Transverse colon (tissue), 4 donors: ENCODE data around the gene TMEM69. TPM values are rescaled to one million over a fixed set of nuclear protein-coding genes. Genes with fewer than 3 reads are reported as not detected.
A peak's percentile ranks its signal among the peaks of the same experiment; 100 is the strongest.

Experiments used
- DNase-seq: peaks from one replicate; pipeline ENCODE4 v3.0.0-alpha.2; 2019
- H3K27ac ChIP-seq, 4 donors: fragments of 200-600 bp; sonication (generic); 2 replicates each; pipeline ENCODE4 v1.5.1; 2016 to 2018; ENCODE audit warnings: inconsistent platforms in 4 of 4
- H3K27me3 ChIP-seq: fragments of 200-600 bp; sonication (generic); 2 replicates; pipeline ENCODE4 v1.5.1; 2017; ENCODE audit warnings: inconsistent platforms
- H3K36me3 ChIP-seq, 4 donors: fragments of 200-600 bp; sonication (generic); 2 replicates each; pipeline ENCODE4 v1.5.1; 2017 to 2019; ENCODE audit warnings: inconsistent platforms in 4 of 4
- H3K4me1 ChIP-seq, 4 donors: fragments of 200-600 bp; sonication (generic); 2 replicates each; pipeline ENCODE4 v1.5.1; 2017 to 2020; ENCODE audit warnings: inconsistent platforms in 4 of 4
- H3K4me3 ChIP-seq, 4 donors: fragments of 200-600 bp; sonication (generic); 1 replicate in 1 of 4; 2 replicates in 3 of 4; pipeline versions ENCODE4 v1.5.1 to v1.6.1; 2017 to 2019; ENCODE audit warnings: inconsistent platforms in 4 of 4
- H3K9me3 ChIP-seq, 2 donors: fragments of 200-600 bp; sonication (generic); 2 replicates each; pipeline ENCODE4 v1.5.1; 2017 to 2019; ENCODE audit warnings: inconsistent platforms in 2 of 2
- EP300 ChIP-seq: sonication (generic); formaldehyde crosslinking; IDR thresholded peaks from one replicate; pipeline ENCODE4 v1.6.1; 2017; ENCODE audit warnings: antibody characterized with exemption, low read depth
- POLR2A ChIP-seq: fragments of 450-650 bp; IDR thresholded peaks from one replicate; pipeline ENCODE4 v1.6.1; 2016; ENCODE audit warnings: antibody characterized with exemption, mild to moderate bottlenecking, moderate library complexity
- POLR2AphosphoS5 ChIP-seq, 3 donors: sonication (generic); formaldehyde crosslinking; IDR thresholded peaks; one replicate each; pipeline ENCODE4 v1.6.1; 2016; ENCODE audit warnings: antibody characterized with exemption in 3 of 3
- WGBS, 2 donors: methylation state at CpG; one replicate each; pipeline ENCODE4 v1.1.5; 2018; ENCODE audit warnings: low coverage in 1 of 2; 5-methylcytosine and 5-hydroxymethylcytosine counted together
- in situ Hi-C, 4 donors: fragments of 200-750 bp; cut with MboI; loops; one replicate each; pipeline versions ENCODE4 v1.15.0 to v1.15.1; 2017; ENCODE audit warnings: low sequenced_read_pairs in 3 of 4, low pct_ligation_motif_present in 1 of 4, low pct_unique_long_range_greater_than_20kb in 1 of 4
- intact Hi-C: fragments of 100-400 bp; cut with DNase I; formaldehyde crosslinking; loops from one replicate; pipeline ENCODE4 v1.15.1; 2023; ENCODE audit warnings: low total_unique reads
- total RNA-seq, 4 donors: library from RNA; depleted of rRNA; stranded (reverse); fragments of >200 nt; gene quantifications; one replicate each; pipeline ENCODE4 v1.1.0, GENCODE V29; 2016
- TF ChIP-seq, protein P1 (sequence below), 5 experiments: fragments of 200-600 bp in 3 of 5; fragments of 450-650 bp in 2 of 5; sonication (generic) in 3 of 5; IDR thresholded peaks; 1 replicate in 2 of 5; 2 replicates in 3 of 5; pipeline ENCODE4 v1.5.1; 2016 to 2017; ENCODE audit warnings: antibody characterized with exemption in 5 of 5, inconsistent platforms in 3 of 5, mild to moderate bottlenecking in 2 of 5, moderate library complexity in 1 of 5

TMEM69 gene
- total RNA-seq, 4 donors from 2014 or later = 6.4 to 47.2 (median 28.0) TPM

DNA sequence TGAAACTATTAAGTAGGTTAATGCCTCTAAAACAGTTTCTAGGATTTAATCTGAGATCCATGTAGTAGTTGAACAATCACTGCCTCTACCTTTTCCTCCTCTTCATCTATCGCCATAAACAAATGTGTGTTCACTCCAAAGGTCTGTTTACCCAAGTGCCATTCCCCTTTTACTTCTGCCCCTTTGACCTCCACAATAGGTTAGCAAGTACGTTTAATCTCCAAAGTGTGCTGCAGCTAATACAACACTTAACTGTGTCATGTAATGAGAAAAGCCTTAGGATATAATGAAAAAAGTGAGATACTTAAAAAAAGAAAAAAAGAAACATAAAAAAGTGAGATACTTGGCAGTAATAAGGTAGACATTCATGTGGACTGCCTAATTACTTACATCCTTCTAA is 29.8 kb upstream of the TMEM69 start:
- WGBS, 2 donors = 54 to 56% methylated on average over 2 of the region's 2 CpGs
- H3K4me3 ChIP-seq = no peak overlapping the region
- H3K9me3 ChIP-seq = no peaks in the 10 kb centered on the region
- in situ Hi-C loops (no loop called here), intact Hi-C loops (no loop called here)
- H3K27me3 ChIP-seq = no peaks in the 10 kb centered on the region
- H3K4me1 ChIP-seq = peaks cover 0 to 50% (median 16%) of the 10 kb centered on the region in 4 donors
- peaks cover 0 to 74% (median 34%) of the 10 kb centered on the region in 4 donors for H3K36me3 ChIP-seq
- TF ChIP-seq POLR2AphosphoS5 (IDR thresholded peaks at IDR 0.05) = peak in 1 of 3 donors; percentile 17
- TF ChIP-seq, protein P1, sequence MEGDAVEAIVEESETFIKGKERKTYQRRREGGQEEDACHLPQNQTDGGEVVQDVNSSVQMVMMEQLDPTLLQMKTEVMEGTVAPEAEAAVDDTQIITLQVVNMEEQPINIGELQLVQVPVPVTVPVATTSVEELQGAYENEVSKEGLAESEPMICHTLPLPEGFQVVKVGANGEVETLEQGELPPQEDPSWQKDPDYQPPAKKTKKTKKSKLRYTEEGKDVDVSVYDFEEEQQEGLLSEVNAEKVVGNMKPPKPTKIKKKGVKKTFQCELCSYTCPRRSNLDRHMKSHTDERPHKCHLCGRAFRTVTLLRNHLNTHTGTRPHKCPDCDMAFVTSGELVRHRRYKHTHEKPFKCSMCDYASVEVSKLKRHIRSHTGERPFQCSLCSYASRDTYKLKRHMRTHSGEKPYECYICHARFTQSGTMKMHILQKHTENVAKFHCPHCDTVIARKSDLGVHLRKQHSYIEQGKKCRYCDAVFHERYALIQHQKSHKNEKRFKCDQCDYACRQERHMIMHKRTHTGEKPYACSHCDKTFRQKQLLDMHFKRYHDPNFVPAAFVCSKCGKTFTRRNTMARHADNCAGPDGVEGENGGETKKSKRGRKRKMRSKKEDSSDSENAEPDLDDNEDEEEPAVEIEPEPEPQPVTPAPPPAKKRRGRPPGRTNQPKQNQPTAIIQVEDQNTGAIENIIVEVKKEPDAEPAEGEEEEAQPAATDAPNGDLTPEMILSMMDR (IDR thresholded peaks at IDR 0.05) = no peak
- no peak for DNase-seq
- peak overlapping the region in 2 of 4 donors; percentile 36 to 38 for H3K27ac ChIP-seq

DNA sequence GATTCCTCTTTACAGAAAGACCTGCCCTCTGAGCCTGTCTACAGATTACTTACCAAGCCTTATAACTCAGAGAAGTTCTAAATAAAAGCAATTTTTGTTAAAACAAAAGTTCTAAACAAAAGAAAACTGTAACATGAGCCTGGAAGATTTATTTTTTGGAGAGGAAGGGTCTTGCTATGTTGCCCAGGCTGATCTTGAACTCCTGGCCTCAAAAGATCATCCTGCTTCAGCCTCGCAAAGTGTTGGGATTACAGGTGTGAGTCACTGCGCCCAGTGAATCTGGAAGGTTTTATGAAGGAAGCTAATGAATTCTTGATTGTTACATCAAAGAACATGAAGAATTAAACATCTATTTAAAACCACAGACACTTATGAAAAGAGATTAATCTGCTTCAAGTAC is 28.8 kb upstream of the TMEM69 start:
- peak overlapping the region in 1 of 4 donors; percentile 36 for H3K27ac ChIP-seq
- H3K4me3 ChIP-seq = no peak overlapping the region
- TF ChIP-seq POLR2A (no peak), EP300 (no peak), POLR2AphosphoS5 (IDR thresholded peaks at IDR 0.05) (no peak)
- TF ChIP-seq, protein P1 (IDR thresholded peaks at IDR 0.05) = no peak
- H3K27me3 ChIP-seq = no peaks in the 10 kb centered on the region
- H3K9me3 ChIP-seq = no peaks in the 10 kb centered on the region
- WGBS, 2 donors = 92 to 100% methylated on average over 1 to 2 of the region's 2 CpGs
- in situ Hi-C loops = no loop called here
- H3K4me1 ChIP-seq = peaks cover 0 to 54% (median 16%) of the 10 kb centered on the region in 4 donors
- intact Hi-C loops = no loop called here
- no peak for DNase-seq
- peaks cover 0 to 63% (median 29%) of the 10 kb centered on the region in 4 donors for H3K36me3 ChIP-seq

DNA sequence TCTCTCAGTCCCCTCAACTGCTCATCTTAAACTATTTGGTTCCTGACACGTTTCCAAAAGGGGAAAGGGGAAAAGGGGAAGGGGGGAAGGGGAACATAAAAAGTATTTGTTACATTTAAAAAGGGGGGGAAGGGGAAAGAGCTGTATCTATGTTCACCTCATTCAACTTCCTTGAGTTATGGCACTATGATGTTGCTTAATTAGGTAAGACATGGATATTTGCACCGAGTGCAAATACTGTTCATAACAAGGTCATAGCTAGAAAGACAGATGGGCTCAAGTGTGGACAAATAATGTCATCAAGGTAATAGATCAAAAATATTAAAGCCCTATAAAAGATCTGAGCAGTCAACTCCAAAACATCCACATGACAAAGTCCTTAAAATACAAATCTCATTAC is 27.6 kb upstream of the TMEM69 start:
- H3K36me3 ChIP-seq = peaks cover 0 to 52% (median 24%) of the 10 kb centered on the region in 4 donors
- WGBS, 2 donors = 45 to 77% methylated on average over 2 of the region's 2 CpGs
- in situ Hi-C loops = no loop called here

DNA sequence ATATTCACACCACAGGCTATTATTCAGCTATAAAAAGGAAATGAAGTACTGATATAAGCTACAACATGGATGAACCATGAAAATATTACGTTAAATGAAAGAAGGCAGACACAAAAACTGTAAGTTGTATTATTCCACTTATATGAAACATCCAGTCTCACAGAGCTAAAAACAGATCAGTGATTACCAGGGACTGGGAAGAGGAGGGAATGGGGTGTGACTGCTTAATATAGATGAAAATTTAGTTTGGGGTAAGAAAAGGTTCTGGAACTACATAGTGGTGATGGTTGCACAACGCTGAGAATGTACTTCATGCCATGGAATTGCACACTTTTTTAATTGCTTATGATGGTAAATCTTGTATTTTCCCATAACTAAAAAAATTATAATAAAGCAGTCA is 21.1 kb upstream of the TMEM69 start:
- DNase-seq = no peak
- Histone ChIP-seq H3K27ac (no peak overlapping the region), H3K36me3 (no peaks in the 10 kb centered on the region), H3K4me3 (no peak overlapping the region), H3K27me3 (no peaks in the 10 kb centered on the region), H3K9me3 (no peaks in the 10 kb centered on the region), H3K4me1 (peaks cover 7 to 53% (median 20%) of the 10 kb centered on the region in 4 donors)
- TF ChIP-seq POLR2A (no peak), EP300 (no peak), POLR2AphosphoS5 (IDR thresholded peaks at IDR 0.05) (no peak)
- in situ Hi-C loops = no loop called here
- intact Hi-C loops = no loop called here
- WGBS, 2 donors = 90 to 96% methylated on average over 2 of the region's 2 CpGs

More for the DNA sequence above, 27.6 kb upstream of the TMEM69 start:
- Histone ChIP-seq H3K27me3 (no peaks in the 10 kb centered on the region), H3K4me1 (peaks cover 0 to 54% (median 16%) of the 10 kb centered on the region in 4 donors), H3K9me3 (no peaks in the 10 kb centered on the region), H3K4me3 (no peak overlapping the region), H3K27ac (no peak overlapping the region)
- DNase-seq = no peak
- no peak for TF ChIP-seq POLR2A
- TF ChIP-seq, protein P1 (IDR thresholded peaks at IDR 0.05) = no peak
- TF ChIP-seq POLR2AphosphoS5 (IDR thresholded peaks at IDR 0.05) = no peak
- TF ChIP-seq EP300 = no peak
- intact Hi-C loops = no loop called here
